Amniotic stem cell (primary cell): ENCODE results near the gene EHD4.

Experiments
- DNase-seq: peaks from one replicate; lab custom pipeline; 2025; lab: John Stamatoyannopoulos, UW

Gene EHD4

DNA sequence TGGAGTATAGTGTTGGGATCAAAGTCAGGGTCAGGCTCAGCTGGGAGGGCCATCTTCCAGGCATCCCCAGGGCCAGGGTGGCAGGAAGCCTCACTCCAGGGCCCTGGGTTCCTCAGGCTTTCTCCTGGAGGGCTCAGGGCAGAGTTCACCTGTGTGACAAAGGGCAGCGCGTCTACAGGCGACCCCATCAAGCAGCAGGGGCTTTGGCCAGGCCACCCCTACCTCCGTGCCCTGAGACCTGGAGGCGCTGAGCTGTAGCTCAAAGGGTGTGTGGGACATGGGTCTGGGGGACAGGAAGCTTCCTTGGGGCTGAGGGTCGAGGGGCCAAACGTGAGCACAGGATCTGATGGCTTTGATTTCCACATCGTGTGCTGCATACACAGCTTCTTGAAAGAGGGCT, 91.3 kb downstream of the EHD4 start:
- DNase-seq: no peak

DNA sequence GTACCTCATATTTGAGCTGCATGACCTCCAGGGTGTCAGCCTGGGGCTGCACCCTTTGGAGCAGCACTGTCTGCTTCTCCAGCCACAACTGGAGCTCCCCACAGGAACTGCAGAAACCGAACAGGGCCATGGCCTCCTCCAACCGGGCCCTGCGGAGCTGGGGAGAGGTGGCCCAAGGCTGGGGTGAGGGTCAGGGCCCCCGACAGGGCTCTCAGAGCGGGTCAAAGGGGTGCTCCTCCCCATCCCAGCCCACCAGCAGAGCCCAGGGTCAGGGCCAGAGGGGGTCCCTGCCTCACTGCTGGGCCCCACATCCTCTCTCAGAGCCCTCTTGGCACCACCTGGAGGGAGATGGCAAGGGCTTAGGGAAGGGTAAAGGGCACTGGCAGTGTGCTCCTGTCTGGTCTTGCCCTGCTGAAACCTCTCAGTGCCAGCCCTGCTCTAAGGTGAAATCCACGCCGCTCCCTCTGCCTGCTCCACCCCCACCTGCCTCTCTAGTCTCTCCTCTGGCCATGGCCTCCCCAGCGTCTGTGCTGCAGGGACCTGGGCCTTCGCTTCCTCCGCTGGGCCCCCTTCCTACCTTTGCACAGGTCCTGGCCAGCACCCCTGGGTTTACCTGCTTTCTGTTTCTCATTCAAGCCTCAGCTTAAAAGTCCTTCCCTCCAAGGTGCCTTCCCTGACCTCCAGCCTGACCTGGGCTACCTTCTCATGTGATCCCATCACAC, 92.0 kb downstream of the EHD4 start:
- DNase-seq: no peak

- no peak for DNase-seq
These were observed 93.0 kb downstream of the EHD4 start for GRCh38 chr15:41879321-41879845.

GRCh38 chr15:41878355-41878699, 94.0 kb downstream of the EHD4 start:
- DNase-seq: no peak

DNA sequence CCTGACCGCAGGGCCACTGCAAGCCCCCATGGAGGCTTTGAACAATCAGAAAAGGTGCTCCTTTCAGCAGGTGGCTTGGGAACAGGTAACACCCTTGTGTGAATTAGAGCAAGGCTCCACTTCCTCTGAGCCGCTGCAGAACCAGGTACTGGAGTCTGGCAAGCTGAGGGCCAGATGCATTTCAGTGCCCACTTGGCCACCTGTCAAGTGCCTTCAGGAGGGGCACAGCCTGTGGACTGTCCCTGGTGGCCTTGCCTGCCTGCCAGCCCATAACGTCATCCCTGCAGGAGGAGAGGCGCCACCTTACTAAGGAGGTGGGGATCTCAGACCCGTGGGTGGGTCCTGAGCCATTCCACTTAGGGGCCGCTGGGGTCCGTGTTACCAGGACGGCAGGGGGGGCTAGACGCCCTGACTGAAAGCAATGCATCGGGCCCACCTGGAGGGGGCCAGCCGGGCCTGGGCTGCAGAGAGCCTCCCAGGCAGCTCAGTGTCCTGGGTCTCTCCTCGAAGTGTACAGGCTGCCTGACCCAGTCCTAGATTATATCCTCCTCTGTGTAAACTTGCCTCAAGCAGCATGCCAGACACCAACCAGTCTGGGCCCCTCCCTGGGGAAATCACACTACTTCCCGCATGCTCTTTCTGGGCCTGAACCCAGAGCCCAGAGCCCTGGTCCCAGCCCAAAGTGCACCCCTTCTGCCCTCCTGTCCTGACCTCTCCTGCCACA, 94.6 kb downstream of the EHD4 start:
- no peak for DNase-seq

DNA sequence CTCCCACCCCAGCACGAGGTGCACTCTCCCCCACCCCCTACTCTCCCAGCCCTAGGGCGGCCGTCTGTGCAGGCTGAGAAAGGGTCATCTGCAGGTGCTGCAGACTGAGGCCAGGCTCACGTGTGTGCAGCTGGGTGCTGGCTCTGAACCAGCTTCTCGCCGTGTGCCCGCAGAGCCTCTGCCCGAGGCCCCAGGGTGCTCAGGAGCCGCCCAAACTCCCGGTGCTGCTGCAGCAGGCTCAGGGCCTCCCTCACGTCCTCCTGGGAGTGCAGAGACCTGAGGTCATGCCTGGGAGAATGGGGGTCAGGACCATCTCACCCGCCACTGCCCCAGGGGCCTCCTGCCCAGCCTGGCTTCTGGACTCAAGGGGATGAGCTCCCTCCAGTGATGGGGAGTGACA, 95.7 kb downstream of the EHD4 start:
- no peak for DNase-seq

DNA sequence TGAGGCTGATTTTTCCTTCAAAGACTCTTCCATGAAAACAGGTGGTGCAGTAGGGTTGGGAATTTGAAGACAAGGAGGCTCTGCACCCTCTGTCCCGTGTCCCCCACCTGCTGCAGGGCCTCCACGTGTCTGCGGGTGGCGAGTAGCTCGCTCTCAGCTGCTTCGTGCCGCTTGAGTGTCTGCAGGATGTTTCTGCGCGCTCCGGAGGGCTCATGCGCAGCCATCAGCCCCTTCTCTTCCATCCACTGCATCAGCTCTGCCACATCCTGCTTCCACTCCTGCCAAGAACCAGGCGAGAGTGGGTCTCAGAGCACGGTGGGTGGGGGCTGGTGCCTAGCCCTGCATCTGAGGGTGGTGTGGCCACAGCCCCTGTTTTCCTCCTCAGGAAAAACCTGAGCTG, 96.3 kb downstream of the EHD4 start:
- DNase-seq: no peak

DNA sequence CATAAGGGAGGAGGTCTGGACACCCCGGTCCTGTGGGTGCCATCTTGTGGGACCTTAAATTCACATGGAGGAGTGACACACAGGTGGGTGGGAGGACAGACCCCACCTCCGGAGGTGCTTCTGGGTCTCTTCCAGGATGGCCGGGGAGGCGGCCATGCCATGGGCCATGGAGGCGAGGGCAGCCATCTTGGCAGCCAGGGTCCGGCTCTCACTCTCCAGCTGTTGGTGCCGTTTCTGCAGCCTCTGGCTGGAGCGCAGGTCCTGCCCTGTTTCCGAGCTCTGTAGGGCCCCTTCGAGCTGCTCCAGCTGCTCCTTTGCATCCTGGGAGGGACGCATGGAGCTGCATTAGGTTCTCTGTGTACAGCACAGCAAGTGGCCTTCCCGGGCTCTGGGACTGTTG, 97.6 kb downstream of the EHD4 start:
- no peak for DNase-seq

DNA sequence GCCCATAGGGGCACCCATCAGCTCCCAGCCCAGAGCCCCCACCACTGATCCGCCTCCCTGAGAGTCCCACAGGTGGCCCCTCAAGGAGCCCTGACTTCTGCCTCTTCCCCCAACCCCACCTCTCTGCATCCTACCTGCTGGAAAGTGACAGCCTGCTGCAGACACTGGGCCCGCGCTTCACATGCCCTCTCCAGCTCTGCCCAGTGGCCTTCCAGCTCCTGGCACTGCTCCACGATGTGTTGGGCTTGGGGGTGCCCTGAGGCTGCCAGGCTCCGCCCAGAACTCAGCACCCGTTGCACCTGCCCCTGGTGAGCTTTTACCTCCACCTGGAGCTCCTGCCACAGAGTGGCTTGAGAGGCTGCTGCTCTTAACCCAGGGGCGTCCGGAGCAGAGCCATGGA, 98.6 kb downstream of the EHD4 start:
- no peak for DNase-seq

DNA sequence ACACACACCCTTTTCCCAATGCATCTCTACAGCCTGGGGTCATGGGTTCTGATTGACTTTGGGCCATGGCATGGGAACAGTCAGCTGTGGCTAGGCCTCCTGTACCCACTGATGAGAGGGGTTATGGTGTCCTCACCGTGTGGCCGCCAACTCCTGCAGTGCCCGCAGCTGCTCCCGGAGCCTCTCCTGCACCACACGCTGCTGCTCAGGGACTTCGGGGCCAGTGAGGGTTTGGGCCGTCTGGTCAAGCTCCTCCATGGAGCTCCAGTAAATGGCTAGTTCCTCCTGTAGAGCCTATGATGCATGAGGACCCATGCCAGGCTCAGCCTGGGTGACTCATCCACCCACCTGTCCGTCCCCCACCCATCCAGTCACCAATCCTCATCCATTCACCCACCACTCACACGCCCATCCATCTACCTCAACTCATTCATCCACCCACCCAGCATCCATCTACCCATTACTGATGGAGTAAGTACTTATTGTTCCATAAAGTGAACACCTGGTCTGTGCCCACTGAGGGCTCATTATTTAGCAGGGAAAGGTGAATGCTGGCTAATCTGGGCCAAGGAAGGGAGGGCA, 100.1 kb downstream of the EHD4 start:
- no peak for DNase-seq

- no peak for DNase-seq
These were observed 101.0 kb downstream of the EHD4 start for GRCh38 chr15:41871175-41871905.

GRCh38 chr15:41870689-41871081, 101.7 kb downstream of the EHD4 start:
- no peak for DNase-seq

GRCh38 chr15:41869770-41870688, 102.3 kb downstream of the EHD4 start:
- no peak for DNase-seq

DNA sequence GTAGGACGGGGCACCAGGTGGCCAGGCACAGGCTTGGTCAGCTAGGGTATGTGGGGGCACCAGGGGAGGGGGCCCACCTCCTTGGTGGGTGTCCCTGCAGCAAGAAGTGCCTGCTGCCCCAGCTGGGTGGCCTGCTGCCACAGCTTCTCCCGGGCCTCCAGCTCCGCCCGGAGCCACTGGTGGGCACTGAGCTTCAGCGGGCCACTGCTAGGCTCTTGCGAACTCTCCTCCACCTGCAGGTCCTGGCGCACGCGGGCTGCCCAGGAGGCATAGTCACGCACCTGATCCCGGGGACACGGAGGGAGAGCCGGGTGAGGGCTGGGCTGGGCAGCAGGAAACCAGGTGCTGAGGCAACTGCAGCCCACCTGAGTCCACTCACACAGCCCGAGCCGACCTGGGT, 104.0 kb downstream of the EHD4 start:
- DNase-seq: no peak

- no peak for DNase-seq
These were observed 105.3 kb downstream of the EHD4 start for GRCh38 chr15:41866872-41867579.

GRCh38 chr15:41866263-41866703, 106.1 kb downstream of the EHD4 start:
- DNase-seq: no peak

DNA sequence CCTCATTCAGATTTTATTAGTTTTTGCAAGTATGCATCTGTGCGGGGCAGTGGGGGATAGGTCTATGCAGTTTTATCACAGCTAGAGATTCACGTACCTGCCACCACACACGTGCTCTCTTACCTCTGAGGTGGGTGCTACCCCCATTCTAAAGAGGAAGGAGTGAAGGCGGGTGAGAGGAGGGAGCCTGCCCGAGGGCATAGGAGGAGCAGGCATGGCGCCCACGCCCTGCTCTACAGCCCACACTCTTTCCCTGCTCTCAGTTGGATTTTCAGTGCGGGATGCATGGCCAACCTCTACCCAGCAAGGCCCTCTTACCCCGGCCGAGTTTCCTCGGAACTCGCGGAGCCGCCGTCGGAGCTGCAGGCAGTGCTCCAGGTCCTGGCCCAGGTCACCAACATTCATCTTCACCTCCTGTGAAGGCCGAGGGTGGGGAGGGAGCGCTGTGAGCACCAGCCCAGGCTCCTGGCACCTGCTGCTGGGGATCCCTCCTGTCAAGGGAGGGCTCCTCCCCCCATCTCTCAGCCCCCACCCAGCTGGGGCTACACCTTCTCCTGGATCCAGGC, 106.8 kb downstream of the EHD4 start:
- no peak for DNase-seq

DNA sequence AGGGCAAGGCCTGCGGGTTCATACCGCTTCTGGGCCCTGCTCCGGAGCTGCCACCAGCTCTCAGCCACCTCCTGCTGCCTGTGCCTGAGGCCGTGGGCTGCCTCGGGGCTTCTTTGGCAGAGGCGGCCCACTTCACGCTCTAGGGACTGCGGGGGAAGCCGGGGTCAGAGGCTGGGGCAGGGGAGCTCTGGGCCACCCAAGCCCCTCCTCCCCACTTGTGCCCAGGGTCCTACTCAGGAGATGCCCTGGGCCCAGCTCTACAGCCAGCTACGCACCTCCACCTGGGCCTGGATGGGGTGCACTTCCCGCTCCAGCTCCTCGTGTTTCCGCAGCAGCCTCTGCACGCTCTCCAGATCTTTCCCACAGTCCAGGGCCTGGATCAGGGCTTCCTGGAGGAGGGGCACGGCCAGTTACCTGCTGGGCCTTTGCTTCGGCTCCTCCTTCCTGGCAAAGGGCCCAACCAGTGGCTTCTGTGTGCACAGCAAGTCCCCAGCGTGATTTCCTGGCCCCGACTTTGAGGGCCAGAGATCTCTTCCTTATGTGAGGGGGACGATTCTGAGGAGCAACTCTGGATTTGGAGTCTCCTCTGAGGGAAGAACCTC, 109.7 kb downstream of the EHD4 start:
- no peak for DNase-seq

DNA sequence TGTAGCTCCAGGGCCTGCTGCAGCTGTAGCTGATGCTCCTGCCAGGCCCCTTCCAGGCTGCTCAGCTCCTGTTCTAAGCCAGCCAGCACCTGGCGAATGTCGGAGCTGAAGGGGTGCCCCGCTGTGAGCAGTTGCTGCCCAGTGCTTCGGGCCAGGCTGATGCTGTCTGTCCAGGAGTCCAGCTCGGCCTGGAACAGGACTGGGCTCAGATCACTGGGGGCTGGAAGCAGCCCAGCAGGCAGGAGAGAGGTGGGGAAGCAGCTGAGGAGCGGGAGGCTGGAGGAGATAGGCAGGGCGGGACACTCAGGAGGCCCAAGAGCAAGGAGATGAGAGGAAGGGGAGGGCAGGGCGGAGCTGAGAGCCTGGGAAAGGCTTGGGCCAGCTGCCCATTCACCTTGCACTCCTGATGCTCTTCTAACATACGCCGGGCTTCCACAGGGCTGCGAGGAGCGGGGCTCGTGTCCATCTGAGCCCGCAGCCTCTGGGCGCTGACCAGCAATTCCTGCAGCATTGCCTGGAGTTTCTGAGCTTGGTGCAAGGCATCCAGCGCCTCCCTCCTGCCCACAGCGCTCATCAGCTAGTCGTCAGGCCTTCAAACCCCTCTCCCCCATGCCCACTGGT, 110.5 kb downstream of the EHD4 start:
- DNase-seq: no peak
